ENCODE results near the gene CCR4. TPM values are rescaled to one million over a fixed set of nuclear protein-coding genes. Genes with fewer than 3 reads are reported as not detected.

The CCR4 gene
- polyA plus RNA-seq, 1 donor from 2014 or later = not detected

- H3K79me2 ChIP-seq (replicated peaks; ENCODE audit: insufficient read depth, low read length) = no peaks in the 10 kb centered on the region
- H3K36me3 ChIP-seq (ENCODE audit: insufficient read depth, low read length) = no peaks in the 10 kb centered on the region
- no peak overlapping the region for H3K4me2 ChIP-seq (ENCODE audit: low read length)
- TF ChIP-seq, protein P1, sequence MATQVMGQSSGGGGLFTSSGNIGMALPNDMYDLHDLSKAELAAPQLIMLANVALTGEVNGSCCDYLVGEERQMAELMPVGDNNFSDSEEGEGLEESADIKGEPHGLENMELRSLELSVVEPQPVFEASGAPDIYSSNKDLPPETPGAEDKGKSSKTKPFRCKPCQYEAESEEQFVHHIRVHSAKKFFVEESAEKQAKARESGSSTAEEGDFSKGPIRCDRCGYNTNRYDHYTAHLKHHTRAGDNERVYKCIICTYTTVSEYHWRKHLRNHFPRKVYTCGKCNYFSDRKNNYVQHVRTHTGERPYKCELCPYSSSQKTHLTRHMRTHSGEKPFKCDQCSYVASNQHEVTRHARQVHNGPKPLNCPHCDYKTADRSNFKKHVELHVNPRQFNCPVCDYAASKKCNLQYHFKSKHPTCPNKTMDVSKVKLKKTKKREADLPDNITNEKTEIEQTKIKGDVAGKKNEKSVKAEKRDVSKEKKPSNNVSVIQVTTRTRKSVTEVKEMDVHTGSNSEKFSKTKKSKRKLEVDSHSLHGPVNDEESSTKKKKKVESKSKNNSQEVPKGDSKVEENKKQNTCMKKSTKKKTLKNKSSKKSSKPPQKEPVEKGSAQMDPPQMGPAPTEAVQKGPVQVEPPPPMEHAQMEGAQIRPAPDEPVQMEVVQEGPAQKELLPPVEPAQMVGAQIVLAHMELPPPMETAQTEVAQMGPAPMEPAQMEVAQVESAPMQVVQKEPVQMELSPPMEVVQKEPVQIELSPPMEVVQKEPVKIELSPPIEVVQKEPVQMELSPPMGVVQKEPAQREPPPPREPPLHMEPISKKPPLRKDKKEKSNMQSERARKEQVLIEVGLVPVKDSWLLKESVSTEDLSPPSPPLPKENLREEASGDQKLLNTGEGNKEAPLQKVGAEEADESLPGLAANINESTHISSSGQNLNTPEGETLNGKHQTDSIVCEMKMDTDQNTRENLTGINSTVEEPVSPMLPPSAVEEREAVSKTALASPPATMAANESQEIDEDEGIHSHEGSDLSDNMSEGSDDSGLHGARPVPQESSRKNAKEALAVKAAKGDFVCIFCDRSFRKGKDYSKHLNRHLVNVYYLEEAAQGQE (IDR thresholded peaks at IDR 0.05; ENCODE audit: borderline replicate concordance) = no peak
- no peak for TF ChIP-seq EP300 (conservative IDR thresholded peaks at IDR 0.05; ENCODE audit: poor library complexity, severe bottlenecking)
- TF ChIP-seq MXI1 (conservative IDR thresholded peaks at IDR 0.05; ENCODE audit: poor library complexity, severe bottlenecking) = no peak
- TF ChIP-seq RAD21 (conservative IDR thresholded peaks at IDR 0.05) = no peak
- TF ChIP-seq EZH2 (IDR thresholded peaks at IDR 0.05; ENCODE audit: borderline replicate concordance, insufficient read depth, low read length, poor library complexity, severe bottlenecking) = no peak
- TF ChIP-seq, protein P2, sequence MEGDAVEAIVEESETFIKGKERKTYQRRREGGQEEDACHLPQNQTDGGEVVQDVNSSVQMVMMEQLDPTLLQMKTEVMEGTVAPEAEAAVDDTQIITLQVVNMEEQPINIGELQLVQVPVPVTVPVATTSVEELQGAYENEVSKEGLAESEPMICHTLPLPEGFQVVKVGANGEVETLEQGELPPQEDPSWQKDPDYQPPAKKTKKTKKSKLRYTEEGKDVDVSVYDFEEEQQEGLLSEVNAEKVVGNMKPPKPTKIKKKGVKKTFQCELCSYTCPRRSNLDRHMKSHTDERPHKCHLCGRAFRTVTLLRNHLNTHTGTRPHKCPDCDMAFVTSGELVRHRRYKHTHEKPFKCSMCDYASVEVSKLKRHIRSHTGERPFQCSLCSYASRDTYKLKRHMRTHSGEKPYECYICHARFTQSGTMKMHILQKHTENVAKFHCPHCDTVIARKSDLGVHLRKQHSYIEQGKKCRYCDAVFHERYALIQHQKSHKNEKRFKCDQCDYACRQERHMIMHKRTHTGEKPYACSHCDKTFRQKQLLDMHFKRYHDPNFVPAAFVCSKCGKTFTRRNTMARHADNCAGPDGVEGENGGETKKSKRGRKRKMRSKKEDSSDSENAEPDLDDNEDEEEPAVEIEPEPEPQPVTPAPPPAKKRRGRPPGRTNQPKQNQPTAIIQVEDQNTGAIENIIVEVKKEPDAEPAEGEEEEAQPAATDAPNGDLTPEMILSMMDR (IDR thresholded peaks at IDR 0.05; ENCODE audit: poor library complexity, severe bottlenecking) = no peak
- no peak overlapping the region for H3K4me3 ChIP-seq (ENCODE audit: low read length)
- H2AFZ ChIP-seq (ENCODE audit: low read depth, low read length) = no peak overlapping the region
- H3K9ac ChIP-seq (ENCODE audit: low read length) = no peak overlapping the region
- no peaks in the 10 kb centered on the region for H3F3A ChIP-seq (ENCODE audit: insufficient read depth, low read length, poor library complexity, severe bottlenecking)
- no peaks in the 10 kb centered on the region for H4K20me1 ChIP-seq (ENCODE audit: insufficient read depth)
- no peak overlapping the region for H3K27ac ChIP-seq (ENCODE audit: low read length)
- H3K27me3 ChIP-seq (ENCODE audit: insufficient read depth, low read depth, low read length) = no peaks in the 10 kb centered on the region
- H3K9me3 ChIP-seq (ENCODE audit: low read length) = no peaks in the 10 kb centered on the region
- no peaks in the 10 kb centered on the region for H3K9me2 ChIP-seq (ENCODE audit: insufficient read depth, low read length)
These were observed 37.7 kb downstream of the CCR4 start for GRCh38 chr3:32989171-32989570.

- no peaks in the 10 kb centered on the region for H4K20me1 ChIP-seq (ENCODE audit: insufficient read depth)
- no peak overlapping the region for H2AFZ ChIP-seq (ENCODE audit: low read depth, low read length)
- H3K27me3 ChIP-seq (ENCODE audit: insufficient read depth, low read depth, low read length) = no peaks in the 10 kb centered on the region
- H3K9ac ChIP-seq (ENCODE audit: low read length) = no peak overlapping the region
- no peaks in the 10 kb centered on the region for H3K9me2 ChIP-seq (ENCODE audit: insufficient read depth, low read length)
- H3K9me3 ChIP-seq (ENCODE audit: low read length) = no peaks in the 10 kb centered on the region
- no peak overlapping the region for H3K4me3 ChIP-seq (ENCODE audit: low read length)
- no peaks in the 10 kb centered on the region for H3K36me3 ChIP-seq (ENCODE audit: insufficient read depth, low read length)
- no peak for TF ChIP-seq EP300 (conservative IDR thresholded peaks at IDR 0.05; ENCODE audit: poor library complexity, severe bottlenecking)
- TF ChIP-seq, protein P1 (IDR thresholded peaks at IDR 0.05; ENCODE audit: borderline replicate concordance) = no peak
- TF ChIP-seq POLR2AphosphoS5 (IDR thresholded peaks at IDR 0.05) = no peak
- TF ChIP-seq TAF1 (IDR thresholded peaks at IDR 0.05; ENCODE audit: low read depth) = no peak
- TF ChIP-seq, protein P2 (IDR thresholded peaks at IDR 0.05; ENCODE audit: poor library complexity, severe bottlenecking) = no peak
- TF ChIP-seq EZH2 (IDR thresholded peaks at IDR 0.05; ENCODE audit: borderline replicate concordance, insufficient read depth, low read length, poor library complexity, severe bottlenecking) = no peak
- TF ChIP-seq SMC3 (conservative IDR thresholded peaks at IDR 0.05; ENCODE audit: poor library complexity) = no peak
- no peak for TF ChIP-seq RAD21 (conservative IDR thresholded peaks at IDR 0.05)
- TF ChIP-seq MXI1 (conservative IDR thresholded peaks at IDR 0.05; ENCODE audit: poor library complexity, severe bottlenecking) = no peak
- no peak overlapping the region for H3K27ac ChIP-seq (ENCODE audit: low read length)
- H3K79me2 ChIP-seq (replicated peaks; ENCODE audit: insufficient read depth, low read length) = no peaks in the 10 kb centered on the region
- H3K4me2 ChIP-seq (ENCODE audit: low read length) = no peak overlapping the region
- H3F3A ChIP-seq (ENCODE audit: insufficient read depth, low read length, poor library complexity, severe bottlenecking) = no peaks in the 10 kb centered on the region
These were observed 38.7 kb downstream of the CCR4 start for GRCh38 chr3:32990116-32990515.
